Measurements from ENCODE around the gene HSPB9.

HSPB9 gene

GRCh38 chr17:42101513-42102292 is 20.9 kb upstream of the HSPB9 start:
- DNase-seq: peak; percentile 57

GRCh38 chr17:42103221-42103954 is 19.2 kb upstream of the HSPB9 start:
- no peak for DNase-seq

- no peak for DNase-seq
These were observed 18.3 kb upstream of the HSPB9 start for GRCh38 chr17:42104264-42104663.

- DNase-seq: no peak
These were observed 16.6 kb upstream of the HSPB9 start for GRCh38 chr17:42106009-42106408.

- no peak for DNase-seq
These were observed 15.5 kb upstream of the HSPB9 start for GRCh38 chr17:42107124-42107523.

GRCh38 chr17:42107597-42108576 is 14.7 kb upstream of the HSPB9 start:
- peak; percentile 84 for DNase-seq

- no peak for DNase-seq
These were observed 13.5 kb upstream of the HSPB9 start for GRCh38 chr17:42109086-42109485.

GRCh38 chr17:42110301-42111264 is 12.0 kb upstream of the HSPB9 start:
- DNase-seq: no peak

- no peak for DNase-seq
These were observed 11.4 kb upstream of the HSPB9 start for GRCh38 chr17:42111265-42111636.

- DNase-seq: peak; percentile 22
These were observed 10.6 kb upstream of the HSPB9 start for GRCh38 chr17:42111871-42112551.

- peak; percentile 71 for DNase-seq
These were observed 9.9 kb upstream of the HSPB9 start, which contains the start of gene DHX58 for GRCh38 chr17:42112552-42113176. TSS of gene DHX58 (minus strand) at chr17:42112714. CDS start at chr17:42111892, 822 bp downstream.

GRCh38 chr17:42113293-42114069 is 9.1 kb upstream of the HSPB9 start:
- no peak for DNase-seq

GRCh38 chr17:42114118-42114517 is 8.5 kb upstream of the HSPB9 start:
- DNase-seq: no peak

GRCh38 chr17:42116705-42117396 is 5.8 kb upstream of the HSPB9 start:
- peak; percentile 79 for DNase-seq

GRCh38 chr17:42117397-42118125 is 5.0 kb upstream of the HSPB9 start:
- DNase-seq: no peak

GRCh38 chr17:42118126-42118510 is 4.5 kb upstream of the HSPB9 start:
- DNase-seq: no peak

GRCh38 chr17:42118545-42118944 is 4.1 kb upstream of the HSPB9 start:
- DNase-seq: peak; percentile 12

- no peak for DNase-seq
These were observed 3.3 kb upstream of the HSPB9 start for GRCh38 chr17:42119301-42119700.
